ENCODE data around the gene CCL4L2.

DNA sequence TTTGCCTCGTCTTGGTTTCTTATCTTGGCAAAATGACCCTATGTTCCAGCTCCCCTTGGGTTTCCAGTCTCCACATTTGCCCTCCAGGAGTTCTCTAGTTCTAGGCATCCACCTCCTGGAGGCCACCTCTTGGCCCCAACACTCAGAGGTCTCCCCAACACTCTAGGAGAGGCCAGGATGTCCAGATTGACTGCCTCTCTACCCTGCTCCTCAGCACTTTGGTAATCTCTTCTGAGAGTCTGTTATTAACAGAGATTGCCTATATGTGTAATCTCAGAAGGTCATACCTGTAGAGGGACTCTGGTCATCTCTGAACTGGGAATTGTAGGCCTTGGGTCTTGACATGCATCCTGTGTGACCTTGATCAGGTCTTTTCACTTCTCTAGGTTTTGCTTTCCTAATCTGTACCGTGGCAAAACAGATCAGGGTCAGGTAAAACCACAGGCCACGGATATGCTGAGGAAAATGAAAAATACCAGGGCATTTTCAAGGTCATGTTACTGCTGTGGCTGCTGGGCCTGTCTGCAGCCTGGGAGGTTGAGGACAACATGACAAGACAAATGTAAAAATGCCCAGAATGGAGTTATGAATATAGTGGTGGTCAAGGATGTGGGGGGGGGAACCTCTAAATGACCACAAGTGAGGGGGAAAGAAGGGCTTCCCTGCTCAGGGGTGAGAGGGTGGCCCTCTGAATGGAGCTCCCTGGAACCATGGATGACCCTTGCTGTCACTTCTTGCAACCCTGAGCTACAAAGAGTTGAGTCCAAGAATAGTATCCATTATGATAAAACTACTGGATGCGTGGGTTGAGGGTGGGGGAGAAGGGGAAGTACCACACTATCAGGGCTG lies 5.0 kb upstream of the CCL4L2 start:
- no peak for TF ChIP-seq POLR2A (IDR thresholded peaks at IDR 0.05; ENCODE audit: low read depth, low read length)
- TF ChIP-seq POLR2AphosphoS5 (IDR thresholded peaks at IDR 0.05; ENCODE audit: low read depth, low read length): no peak
